GM23338 (cell line): ENCODE data around the gene PSG3. TPM values are rescaled to one million over a fixed set of nuclear protein-coding genes. Genes with fewer than 3 reads are reported as not detected.
A peak's percentile ranks its signal among the peaks of the same experiment; 100 is the strongest.
"Not testable (repeated sequence)": the region's sequence is repeated elsewhere in the genome, so short reads cannot be mapped to it uniquely, and the experiment has no call there.

Experiments
- ATAC-seq: fragments of 200-7000 bp; cut with Tn5 transposase; 3 replicates; pipeline ENCODE4 v1.9.1; 2020
- DNase-seq: peaks from one replicate; pipeline ENCODE4 v3.0.0-alpha.2; 2015; ENCODE audit warnings: low spot score
- H2AFZ ChIP-seq: fragments of 200-600 bp; sonication (generic); 2 replicates; pipeline ENCODE4 v1.8.0; 2016; ENCODE audit warnings: antibody characterized with exemption, mild to moderate bottlenecking, moderate library complexity
- H3F3A ChIP-seq: fragments of 200-600 bp; sonication (generic); replicated peaks from 2 replicates; pipeline ENCODE4 v1.8.0; 2017; ENCODE audit warnings: antibody characterized with exemption, mixed run types, low read depth
- H3K27ac ChIP-seq: fragments of 200-600 bp; sonication (generic); 2 replicates; pipeline ENCODE4 v1.6.1; 2016; ENCODE audit warnings: low read depth
- H3K27me3 ChIP-seq: fragments of 200-600 bp; sonication (generic); 2 replicates; pipeline ENCODE4 v1.8.0; 2016; ENCODE audit warnings: mild to moderate bottlenecking, mixed run types, moderate library complexity; ENCODE audit not compliant: insufficient read depth
- H3K36me3 ChIP-seq: fragments of 200-600 bp; sonication (generic); 2 replicates; pipeline ENCODE4 v1.8.0; 2016; ENCODE audit warnings: mild to moderate bottlenecking; ENCODE audit not compliant: insufficient read depth
- H3K4me1 ChIP-seq: fragments of 200-600 bp; sonication (generic); 2 replicates; pipeline ENCODE4 v1.8.0; 2016; ENCODE audit warnings: mild to moderate bottlenecking, moderate library complexity; ENCODE audit not compliant: insufficient read depth
- H3K4me2 ChIP-seq: fragments of 200-600 bp; sonication (generic); 2 replicates; pipeline ENCODE4 v1.7.1; 2017; ENCODE audit warnings: mixed run types
- H3K4me3 ChIP-seq: fragments of 200-600 bp; sonication (generic); 2 replicates; pipeline ENCODE4 v1.6.1; 2016; ENCODE audit warnings: mixed run types
- H3K79me2 ChIP-seq: fragments of 200-600 bp; sonication (generic); replicated peaks from 2 replicates; pipeline ENCODE4 v1.8.0; 2017; ENCODE audit warnings: mild to moderate bottlenecking; ENCODE audit not compliant: insufficient read depth
- H3K9me2 ChIP-seq: fragments of 200-600 bp; sonication (generic); 2 replicates; pipeline ENCODE4 v1.8.0; 2017; ENCODE audit not compliant: insufficient read depth
- H4K20me1 ChIP-seq: fragments of 200-600 bp; sonication (generic); replicated peaks from 2 replicates; pipeline ENCODE4 v1.8.0; 2017; ENCODE audit warnings: mild to moderate bottlenecking; ENCODE audit not compliant: insufficient read depth
- H3K27ac Mint-ChIP-seq: 2 replicates; pipeline ENCODE4 v1.8.0; 2020; ENCODE audit warnings: inconsistent platforms, mild to moderate bottlenecking, moderate library complexity, mixed read lengths
- H3K27me3 Mint-ChIP-seq: 3 replicates; pipeline ENCODE4 v1.8.0; 2022; ENCODE audit warnings: low read depth, mild to moderate bottlenecking, moderate library complexity, mixed read lengths, inconsistent platforms; ENCODE audit not compliant: insufficient read depth, poor library complexity
- H3K36me3 Mint-ChIP-seq: 3 replicates; pipeline ENCODE4 v1.8.0; 2021; ENCODE audit warnings: low read depth, mild to moderate bottlenecking, inconsistent platforms, moderate library complexity, mixed read lengths
- H3K4me1 Mint-ChIP-seq: 3 replicates; pipeline ENCODE4 v1.8.0; 2020; ENCODE audit warnings: mild to moderate bottlenecking, inconsistent platforms, mixed read lengths
- H3K4me3 Mint-ChIP-seq: 3 replicates; pipeline ENCODE4 v1.8.0; 2021; ENCODE audit warnings: moderate library complexity, mild to moderate bottlenecking, inconsistent platforms, mixed read lengths
- H3K9me3 Mint-ChIP-seq: 3 replicates; pipeline ENCODE4 v1.8.0; 2020; ENCODE audit warnings: moderate library complexity, mild to moderate bottlenecking, inconsistent platforms, mixed read lengths
- long read RNA-seq: library from polyadenylated mRNA; unstranded; transcript quantifications from one replicate; pipeline ENCODE4 v2.0.0, GENCODE V29; 2020; ENCODE audit not compliant: unreplicated experiment
- polyA plus RNA-seq: library from polyadenylated mRNA; unstranded; fragments of >200 nt; fragmentation: Nextera tagmentation; extraction: Ambion mirVana; gene quantifications from 2 replicates; pipeline ENCODE4 v1.2.1, GENCODE V29; 2016
- total RNA-seq: library from RNA; depleted of rRNA; stranded (reverse); fragments of >200 nt; shearing (Covaris generic); gene quantifications from 2 replicates; pipeline ENCODE4 v1.2.3, GENCODE V29; 2014; rRNA removed
- TF ChIP-seq, protein P1 (sequence below), 2 experiments: fragments of 200-600 bp in 1 of 2; sonication (generic) in 1 of 2; conservative IDR thresholded peaks; 2 replicates each; pipeline versions ENCODE4 v1.5.1 to v1.6.1; 2016 to 2017; ENCODE audit warnings: antibody characterized with exemption in 2 of 2, low read depth in 2 of 2, mild to moderate bottlenecking in 2 of 2, moderate library complexity in 1 of 2

The PSG3 gene
- not detected in 2 replicates for total RNA-seq
- not detected in 2 replicates for polyA plus RNA-seq
- long read RNA-seq: 0 reads

GRCh38 chr19:42740381-42740780, at the start of gene PSG3:
PSG3 (minus strand) TSS chr19:42740481; CDS start chr19:42740384, 97 bp downstream.
- peaks cover 12% of the 10 kb centered on the region for H3K27me3 Mint-ChIP-seq
- H3K27ac Mint-ChIP-seq, H3F3A ChIP-seq, H3K27ac ChIP-seq, H3K9me2 ChIP-seq, H3K4me1 ChIP-seq, H3K36me3 ChIP-seq, H3K4me3 Mint-ChIP-seq, H2AFZ ChIP-seq, ATAC-seq, H3K27me3 ChIP-seq, H3K4me1 Mint-ChIP-seq, H3K4me2 ChIP-seq, H3K4me3 ChIP-seq, H3K79me2 ChIP-seq, DNase-seq, H4K20me1 ChIP-seq: not testable (repeated sequence)
- peaks cover 10% of the 10 kb centered on the region; the same call in 2 of the 3 replicates for H3K36me3 Mint-ChIP-seq
- H3K9me3 Mint-ChIP-seq: peaks cover 89% of the 10 kb centered on the region

DNA sequence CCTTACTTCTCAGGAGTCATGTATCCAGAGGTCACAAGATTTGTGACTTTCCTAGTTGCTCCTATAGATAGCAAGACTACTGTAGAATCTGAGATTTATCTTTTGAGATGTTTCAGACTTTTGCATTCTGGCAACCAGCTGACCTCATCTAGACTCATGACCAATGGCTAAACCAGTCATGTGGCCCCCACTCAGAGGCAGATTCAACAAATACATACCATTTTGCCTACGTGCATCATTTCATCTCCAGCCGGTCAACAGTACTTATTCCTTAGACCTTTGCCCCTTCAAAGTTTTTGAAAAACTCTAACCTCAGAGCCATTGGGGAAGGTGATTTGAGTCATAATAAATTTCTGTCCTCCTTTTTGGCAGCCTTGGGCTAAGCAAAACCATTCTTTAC, 48.5 kb upstream of the PSG3 start:
- H3K27ac ChIP-seq, H4K20me1 ChIP-seq, H3K4me1 ChIP-seq, H3K9me2 ChIP-seq, H2AFZ ChIP-seq, H3K4me3 Mint-ChIP-seq, H3K4me3 ChIP-seq, H3K27me3 Mint-ChIP-seq, H3K27ac Mint-ChIP-seq, H3F3A ChIP-seq, H3K79me2 ChIP-seq, DNase-seq, H3K27me3 ChIP-seq, H3K36me3 ChIP-seq, H3K4me2 ChIP-seq, ATAC-seq, H3K4me1 Mint-ChIP-seq: not testable (repeated sequence)
- H3K9me3 Mint-ChIP-seq: peaks cover 88% of the 10 kb centered on the region
- H3K36me3 Mint-ChIP-seq: peaks cover 29% of the 10 kb centered on the region; the same call in 2 of the 3 replicates

- not testable (repeated sequence) for H3K9me2 ChIP-seq, ATAC-seq, DNase-seq, H3K4me3 ChIP-seq, H3K27ac Mint-ChIP-seq, H3K79me2 ChIP-seq, H3K4me3 Mint-ChIP-seq, H3K4me1 ChIP-seq, H3K27me3 Mint-ChIP-seq, H3K4me2 ChIP-seq, H3K27ac ChIP-seq, H3K27me3 ChIP-seq, H3F3A ChIP-seq, H3K36me3 ChIP-seq, H2AFZ ChIP-seq, H4K20me1 ChIP-seq, H3K4me1 Mint-ChIP-seq
- H3K36me3 Mint-ChIP-seq: peaks cover 19% of the 10 kb centered on the region; the same call in 2 of the 3 replicates
- H3K9me3 Mint-ChIP-seq: peaks cover 88% of the 10 kb centered on the region
These were observed 47.5 kb upstream of the PSG3 start for GRCh38 chr19:42787766-42788165.

GRCh38 chr19:42776750-42777612, 36.7 kb upstream of the PSG3 start:
- not testable (repeated sequence) for H2AFZ ChIP-seq, H4K20me1 ChIP-seq, H3K27me3 ChIP-seq, H3K36me3 Mint-ChIP-seq, H3K4me3 ChIP-seq, H3F3A ChIP-seq, H3K79me2 ChIP-seq, H3K4me2 ChIP-seq, ATAC-seq, H3K27ac Mint-ChIP-seq, H3K27ac ChIP-seq, H3K4me3 Mint-ChIP-seq, H3K27me3 Mint-ChIP-seq, H3K36me3 ChIP-seq, H3K9me2 ChIP-seq, H3K4me1 Mint-ChIP-seq
- peak; percentile 88 for DNase-seq
- TF ChIP-seq, protein P1, sequence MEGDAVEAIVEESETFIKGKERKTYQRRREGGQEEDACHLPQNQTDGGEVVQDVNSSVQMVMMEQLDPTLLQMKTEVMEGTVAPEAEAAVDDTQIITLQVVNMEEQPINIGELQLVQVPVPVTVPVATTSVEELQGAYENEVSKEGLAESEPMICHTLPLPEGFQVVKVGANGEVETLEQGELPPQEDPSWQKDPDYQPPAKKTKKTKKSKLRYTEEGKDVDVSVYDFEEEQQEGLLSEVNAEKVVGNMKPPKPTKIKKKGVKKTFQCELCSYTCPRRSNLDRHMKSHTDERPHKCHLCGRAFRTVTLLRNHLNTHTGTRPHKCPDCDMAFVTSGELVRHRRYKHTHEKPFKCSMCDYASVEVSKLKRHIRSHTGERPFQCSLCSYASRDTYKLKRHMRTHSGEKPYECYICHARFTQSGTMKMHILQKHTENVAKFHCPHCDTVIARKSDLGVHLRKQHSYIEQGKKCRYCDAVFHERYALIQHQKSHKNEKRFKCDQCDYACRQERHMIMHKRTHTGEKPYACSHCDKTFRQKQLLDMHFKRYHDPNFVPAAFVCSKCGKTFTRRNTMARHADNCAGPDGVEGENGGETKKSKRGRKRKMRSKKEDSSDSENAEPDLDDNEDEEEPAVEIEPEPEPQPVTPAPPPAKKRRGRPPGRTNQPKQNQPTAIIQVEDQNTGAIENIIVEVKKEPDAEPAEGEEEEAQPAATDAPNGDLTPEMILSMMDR (conservative IDR thresholded peaks at IDR 0.05; ENCODE audit: low read depth in 2 of 2): peak; percentile 83 to 91
- H3K4me1 ChIP-seq: peaks cover 15% of the 10 kb centered on the region
- peaks cover 87% of the 10 kb centered on the region for H3K9me3 Mint-ChIP-seq

DNA sequence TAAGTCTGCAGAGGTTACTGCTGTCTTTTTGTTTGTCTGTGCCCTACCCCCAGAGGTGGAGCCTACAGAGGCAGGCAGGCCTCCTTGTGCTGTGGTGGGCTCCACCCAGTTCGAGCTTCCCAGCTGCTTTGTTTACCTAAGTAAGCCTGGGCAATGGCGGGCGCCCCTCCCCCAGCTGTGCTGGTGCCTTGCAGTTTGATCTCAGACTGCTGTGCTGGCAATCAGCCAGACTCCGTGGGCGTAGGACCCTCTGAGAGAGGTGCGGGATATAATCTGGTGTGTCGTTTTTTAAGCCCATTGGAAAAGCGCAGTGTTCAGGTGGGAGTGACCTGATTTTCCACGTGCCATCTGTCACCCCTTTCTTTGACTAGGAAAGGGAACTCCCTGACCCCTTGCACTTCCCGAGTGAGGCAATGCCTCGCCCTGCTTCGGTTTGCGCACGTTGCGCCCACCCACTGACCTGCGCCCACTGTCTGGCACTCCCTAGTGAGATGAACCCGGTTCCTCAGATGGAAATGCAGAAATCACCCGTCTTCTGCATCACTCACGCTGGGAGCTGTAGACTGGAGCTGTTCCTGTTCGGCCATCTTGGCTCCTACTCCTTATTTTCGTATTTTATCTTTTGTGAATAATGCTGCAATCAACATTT, 34.4 kb upstream of the PSG3 start:
- not testable (repeated sequence) for H3K27me3 Mint-ChIP-seq, H3K27me3 ChIP-seq, ATAC-seq, H3K9me2 ChIP-seq, H3K27ac ChIP-seq, H3F3A ChIP-seq, H3K36me3 ChIP-seq, H3K36me3 Mint-ChIP-seq, H4K20me1 ChIP-seq, H3K4me1 Mint-ChIP-seq, H3K79me2 ChIP-seq
- Histone ChIP-seq H2AFZ (peak overlapping the region; percentile 40), H3K4me1 (peaks cover 15% of the 10 kb centered on the region), H3K4me2 (peak overlapping the region; percentile 70), H3K4me3 (peak overlapping the region; percentile 44)
- DNase-seq: peak; percentile 55
- Mint-ChIP-seq H3K4me3 (peak overlapping the region; percentile 38; the same call in 1 of the 3 replicates), H3K9me3 (peaks cover 84% of the 10 kb centered on the region), H3K27ac (peak overlapping the region; percentile 15; the same call in 1 of the 2 replicates)
